ENCODE data around the gene GNAT1.

Gene GNAT1

DNA sequence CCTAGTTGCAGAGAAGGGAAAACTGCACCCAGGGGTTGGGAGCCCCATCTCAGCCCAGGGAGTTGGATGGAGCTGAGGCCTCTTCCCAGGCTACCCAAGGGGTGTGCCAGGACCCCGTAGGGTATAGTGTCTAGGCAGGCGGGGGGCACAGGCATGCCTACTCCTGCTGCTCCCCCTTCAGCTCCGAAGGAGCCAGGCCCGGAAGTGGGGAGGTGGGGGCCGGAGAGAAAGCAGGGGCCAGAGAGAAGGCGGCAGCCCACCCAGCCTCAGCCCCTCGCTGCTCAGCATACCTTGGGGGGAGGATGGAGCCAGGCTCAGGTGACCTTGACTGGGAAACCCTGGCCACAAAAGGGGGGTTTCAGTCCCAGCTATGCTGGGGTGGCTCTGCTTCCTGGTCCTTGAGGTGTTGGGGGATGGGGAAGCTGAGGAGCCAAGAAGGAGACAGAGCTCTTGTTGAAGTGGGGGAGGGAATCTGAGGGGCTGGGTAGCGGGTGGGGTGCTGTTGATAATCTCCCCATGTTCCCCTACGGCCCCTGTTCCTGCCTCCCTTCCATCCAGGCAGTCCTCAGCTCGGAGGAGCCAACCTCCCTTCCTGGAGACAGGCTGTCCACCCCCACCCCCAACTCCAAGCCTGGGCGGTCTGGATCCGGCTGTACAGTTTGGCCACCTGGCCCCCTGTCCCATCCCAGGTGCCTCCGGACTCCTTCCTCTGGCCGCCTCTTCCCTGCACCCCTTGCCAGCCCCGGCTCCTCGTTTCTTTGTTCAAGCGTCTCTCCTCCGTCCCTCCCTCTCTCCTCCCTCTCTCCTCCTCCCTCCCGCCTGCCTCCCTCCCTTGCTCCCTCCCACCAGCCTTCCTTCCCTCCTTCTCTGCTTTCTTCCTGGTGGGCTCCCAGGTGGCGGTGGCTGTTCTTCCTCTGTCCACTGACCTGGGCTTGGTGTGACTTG lies 34.6 kb upstream of the GNAT1 start:
- TF ChIP-seq, protein P1, sequence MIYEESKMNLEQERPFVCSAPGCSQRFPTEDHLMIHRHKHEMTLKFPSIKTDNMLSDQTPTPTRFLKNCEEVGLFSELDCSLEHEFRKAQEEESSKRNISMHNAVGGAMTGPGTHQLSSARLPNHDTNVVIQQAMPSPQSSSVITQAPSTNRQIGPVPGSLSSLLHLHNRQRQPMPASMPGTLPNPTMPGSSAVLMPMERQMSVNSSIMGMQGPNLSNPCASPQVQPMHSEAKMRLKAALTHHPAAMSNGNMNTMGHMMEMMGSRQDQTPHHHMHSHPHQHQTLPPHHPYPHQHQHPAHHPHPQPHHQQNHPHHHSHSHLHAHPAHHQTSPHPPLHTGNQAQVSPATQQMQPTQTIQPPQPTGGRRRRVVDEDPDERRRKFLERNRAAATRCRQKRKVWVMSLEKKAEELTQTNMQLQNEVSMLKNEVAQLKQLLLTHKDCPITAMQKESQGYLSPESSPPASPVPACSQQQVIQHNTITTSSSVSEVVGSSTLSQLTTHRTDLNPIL (CRISPR knock-in tag; IDR thresholded peaks at IDR 0.05; ENCODE audit: low read depth): no peak
- TF ChIP-seq TSHZ2 (CRISPR knock-in tag; IDR thresholded peaks at IDR 0.05) (no peak), POU6F1 (CRISPR knock-in tag; IDR thresholded peaks at IDR 0.05; ENCODE audit: borderline replicate concordance, low read depth) (no peak), TOX (CRISPR knock-in tag; IDR thresholded peaks at IDR 0.05; ENCODE audit: borderline replicate concordance) (no peak), TCF4 (CRISPR knock-in tag; IDR thresholded peaks at IDR 0.05; ENCODE audit: borderline replicate concordance) (no peak), ZC3H10 (CRISPR knock-in tag; IDR thresholded peaks at IDR 0.05) (no peak), PATZ1 (CRISPR knock-in tag; IDR thresholded peaks at IDR 0.05; ENCODE audit: borderline replicate concordance) (no peak), CSDC2 (CRISPR knock-in tag; IDR thresholded peaks at IDR 0.05) (no peak), ZNF565 (CRISPR knock-in tag; conservative IDR thresholded peaks at IDR 0.05; ENCODE audit: low read depth) (no peak), GLIS3 (CRISPR knock-in tag; IDR thresholded peaks at IDR 0.05) (no peak), ESRRG (CRISPR knock-in tag; IDR thresholded peaks at IDR 0.05) (no peak), ARNTL (CRISPR knock-in tag; IDR thresholded peaks at IDR 0.05; ENCODE audit: borderline replicate concordance, low read depth) (no peak), ZNF70 (CRISPR knock-in tag; IDR thresholded peaks at IDR 0.05) (no peak), ISL1 (CRISPR knock-in tag; IDR thresholded peaks at IDR 0.05) (no peak), SNAI2 (CRISPR knock-in tag; IDR thresholded peaks at IDR 0.05) (no peak), ZNF8 (CRISPR knock-in tag; IDR thresholded peaks at IDR 0.05) (no peak), ZFP30 (CRISPR knock-in tag; IDR thresholded peaks at IDR 0.05) (no peak)
- ATAC-seq: peak; percentile 53

DNA sequence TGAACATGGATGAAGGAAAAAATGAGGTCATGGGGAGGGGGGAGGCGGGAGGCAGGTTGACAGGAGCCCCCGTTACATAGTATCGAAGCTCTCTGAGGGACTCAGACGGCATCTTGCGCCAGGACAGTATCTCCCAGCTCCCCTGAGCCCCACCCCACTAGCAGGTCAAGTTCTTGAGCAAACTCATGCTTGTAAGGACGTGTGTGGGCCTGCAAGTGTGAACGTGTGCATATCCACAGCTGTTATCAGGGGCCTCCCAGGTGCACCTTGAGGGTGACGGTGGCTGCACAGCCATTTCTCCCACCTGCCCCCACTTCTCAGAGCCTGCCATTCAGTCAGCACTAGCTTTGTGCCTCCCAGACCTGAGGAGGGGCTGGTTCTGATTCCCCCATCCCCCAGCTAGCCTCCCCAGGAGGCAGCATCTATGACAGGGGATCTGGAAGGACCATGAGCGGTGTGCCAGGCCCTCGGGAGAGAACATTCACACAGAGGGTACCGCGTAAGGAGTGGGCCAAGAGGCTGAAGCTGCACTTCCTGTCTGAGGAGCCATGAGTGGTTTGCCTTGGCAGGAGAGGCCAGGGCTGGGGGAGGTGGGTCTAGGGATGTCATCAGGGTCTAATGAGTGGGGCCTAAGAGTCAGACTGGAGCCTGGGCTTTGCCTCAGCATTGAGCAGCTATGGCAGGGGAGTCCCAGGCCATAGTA lies 33.4 kb upstream of the GNAT1 start:
- ATAC-seq: no peak; the same call in 2 of the 3 replicates

More for the DNA sequence above, 33.4 kb upstream of the GNAT1 start:
- TF ChIP-seq TSHZ2 (CRISPR knock-in tag; IDR thresholded peaks at IDR 0.05) (no peak), TOX (CRISPR knock-in tag; IDR thresholded peaks at IDR 0.05; ENCODE audit: borderline replicate concordance) (no peak), OSR1 (CRISPR knock-in tag; IDR thresholded peaks at IDR 0.05) (no peak), SNAI2 (CRISPR knock-in tag; IDR thresholded peaks at IDR 0.05) (no peak), PPARA (CRISPR knock-in tag; IDR thresholded peaks at IDR 0.05; ENCODE audit: borderline replicate concordance) (no peak), ISL1 (CRISPR knock-in tag; IDR thresholded peaks at IDR 0.05) (no peak), BACH2 (CRISPR knock-in tag; IDR thresholded peaks at IDR 0.05; ENCODE audit: borderline replicate concordance) (no peak), ZNF70 (CRISPR knock-in tag; IDR thresholded peaks at IDR 0.05) (no peak), CSDC2 (CRISPR knock-in tag; IDR thresholded peaks at IDR 0.05) (no peak), ESRRG (CRISPR knock-in tag; IDR thresholded peaks at IDR 0.05) (no peak), CSRNP3 (CRISPR knock-in tag; IDR thresholded peaks at IDR 0.05) (no peak), ZNF565 (CRISPR knock-in tag; conservative IDR thresholded peaks at IDR 0.05; ENCODE audit: low read depth) (no peak), TCF4 (CRISPR knock-in tag; IDR thresholded peaks at IDR 0.05; ENCODE audit: borderline replicate concordance) (no peak), POU6F1 (CRISPR knock-in tag; IDR thresholded peaks at IDR 0.05; ENCODE audit: borderline replicate concordance, low read depth) (no peak), ZNF8 (CRISPR knock-in tag; IDR thresholded peaks at IDR 0.05) (no peak), GLIS3 (CRISPR knock-in tag; IDR thresholded peaks at IDR 0.05) (no peak)

Measured in SK-N-SH treated with all-trans-retinoic acid at 6 μM for 48 hours (cell line).